GM12891 (cell line): Measurements from ENCODE around the gene GSTP1.

Experiments
- DNase-seq: peaks from one replicate; pipeline ENCODE4 v3.0.0; 2011; ENCODE audit warnings: low spot score; ENCODE audit not compliant: insufficient read length
- FAIRE-seq: peaks from 2 replicates; lab custom pipeline; 2011; peaks lifted over from hg19 to GRCh38; lab: Jason Lieb, UNC
- PAX5 ChIP-seq: IDR thresholded peaks from 2 replicates; pipeline ENCODE4 v1.6.1; 2011; ENCODE audit warnings: low read length, moderate library complexity, mild to moderate bottlenecking; ENCODE audit not compliant: insufficient read depth, severe bottlenecking
- POLR2A ChIP-seq: IDR thresholded peaks from 2 replicates; pipeline ENCODE4 v1.6.1; 2011; ENCODE audit warnings: low read depth, low read length, control low read depth
- POLR2AphosphoS5 ChIP-seq: IDR thresholded peaks from 2 replicates; pipeline ENCODE4 v1.6.1; 2011; ENCODE audit warnings: low read depth, low read length, control low read depth
- POU2F2 ChIP-seq: IDR thresholded peaks from 2 replicates; pipeline ENCODE4 v1.6.1; 2011; ENCODE audit warnings: low read depth, mild to moderate bottlenecking, control low read depth, low read length, moderate library complexity
- SPI1 ChIP-seq: IDR thresholded peaks from 2 replicates; pipeline ENCODE4 v1.6.1; 2011; ENCODE audit warnings: low read depth, low read length, control low read depth
- TAF1 ChIP-seq: IDR thresholded peaks from 2 replicates; pipeline ENCODE4 v1.6.1; 2011; ENCODE audit warnings: low read depth, low read length, control low read depth

The GSTP1 gene

GRCh38 chr11:67607507-67607906, 23.9 kb downstream of the GSTP1 start:
- no peak for FAIRE-seq
- TF ChIP-seq POLR2AphosphoS5 (no peak), POU2F2 (no peak), POLR2A (no peak), SPI1 (no peak), TAF1 (no peak), PAX5 (no peak)
- DNase-seq, result no peak

- FAIRE-seq (no peak), DNase-seq (no peak)
- TF ChIP-seq PAX5, result no peak
- TF ChIP-seq POU2F2, result no peak
- no peak for TF ChIP-seq TAF1
- no peak for TF ChIP-seq SPI1
- no peak for TF ChIP-seq POLR2AphosphoS5
- TF ChIP-seq POLR2A, result no peak
Observed at GRCh38 chr11:67608486-67608885, 24.9 kb downstream of the GSTP1 start.

- TF ChIP-seq PAX5 (no peak), POLR2A (no peak), POU2F2 (no peak), TAF1 (no peak), SPI1 (no peak)
- FAIRE-seq (no peak), DNase-seq (no peak)
Observed at GRCh38 chr11:67609316-67609715, 25.7 kb downstream of the GSTP1 start.

GRCh38 chr11:67610302-67610868, 26.8 kb downstream of the GSTP1 start:
- no peak for DNase-seq
- FAIRE-seq, result no peak

GRCh38 chr11:67611165-67611564, 27.6 kb downstream of the GSTP1 start:
- TF ChIP-seq POU2F2 (no peak), POLR2AphosphoS5 (no peak), PAX5 (no peak), TAF1 (no peak), SPI1 (no peak), POLR2A (no peak)
- FAIRE-seq (no peak), DNase-seq (no peak)

More at GRCh38 chr11:67610302-67610868, 26.8 kb downstream of the GSTP1 start:
- TF ChIP-seq PAX5, result no peak
- TF ChIP-seq TAF1, result no peak
- no peak for TF ChIP-seq SPI1
- TF ChIP-seq POLR2AphosphoS5, result no peak
- TF ChIP-seq POU2F2, result no peak
- no peak for TF ChIP-seq POLR2A

GRCh38 chr11:67611704-67612587, 28.3 kb downstream of the GSTP1 start:
- FAIRE-seq (no peak), DNase-seq (no peak)
- TF ChIP-seq POLR2AphosphoS5 (no peak), PAX5 (no peak), POLR2A (no peak), SPI1 (no peak), POU2F2 (no peak), TAF1 (no peak)

GRCh38 chr11:67612751-67613150, 29.1 kb downstream of the GSTP1 start:
- TF ChIP-seq TAF1 (no peak), SPI1 (no peak), POU2F2 (no peak), POLR2A (no peak), PAX5 (no peak), POLR2AphosphoS5 (no peak)
- DNase-seq, result no peak
- FAIRE-seq, result no peak

- DNase-seq (no peak), FAIRE-seq (no peak)
- TF ChIP-seq POLR2A (no peak), POLR2AphosphoS5 (peak; percentile 7; the same call in 1 of the 2 replicates)
Observed at GRCh38 chr11:67613313-67613959, 29.8 kb downstream of the GSTP1 start.

GRCh38 chr11:67613960-67614715, 30.5 kb downstream of the GSTP1 start:
- FAIRE-seq (peak; percentile 96), DNase-seq (peak; percentile 81)
- TF ChIP-seq TAF1 (peak; percentile 66), POLR2AphosphoS5 (peak; percentile 70; the same call in 1 of the 2 replicates), PAX5 (peak; percentile 2), POU2F2 (no peak), SPI1 (peak; percentile 95), POLR2A (peak; percentile 64; the same call in 1 of the 2 replicates)
